Measurements from ENCODE around the gene NUDT16L1. TPM values are rescaled to one million over a fixed set of nuclear protein-coding genes. Genes with fewer than 3 reads are reported as not detected.

The NUDT16L1 gene
- total and polyA plus RNA-seq, 2 of the 4 experiments (the other 2 are of a cell fraction) = 22.9 to 44.3 TPM

GRCh38 chr16:4704491-4704890 lies 11.1 kb downstream of the NUDT16L1 start:
- H4K20me1 ChIP-seq (ENCODE audit: insufficient read depth, low read length) = 0 out of 2 replicates have a peak, but pooled peaks cover 2% of the 10 kb centered on the region
- ATAC-seq (ENCODE audit: low read depth) = no peak
- no peak overlapping the region for H3K4ac ChIP-seq (ENCODE audit: low read depth, low read length)
- POLR2A ChIA-PET (ENCODE audit: unreplicated experiment) = no interaction called here
- intact Hi-C loops (cut with micrococcal nuclease) (no loop called here), dilution Hi-C loops (cut with HindIII; ENCODE audit: low sequenced_read_pairs, unreplicated experiment) (no loop called here), in situ Hi-C loops (cut with MboI; ENCODE audit: low sequenced_read_pairs) (no loop called here)
- no peak for DNase-seq
- H3K14ac ChIP-seq (replicated peaks; ENCODE audit: low read depth, low read length) = no peak overlapping the region
- no peak overlapping the region for H3K27ac ChIP-seq (ENCODE audit: insufficient read depth, low read length)
- no peak overlapping the region for H3K18ac ChIP-seq (ENCODE audit: low read depth, low read length)
- no peak overlapping the region for H4K91ac ChIP-seq (ENCODE audit: insufficient read depth, low read depth, low read length)
- peaks cover 0 to 11% of the 10 kb centered on the region in 2 experiments; a peak in 2 of 4 replicates for H3K79me1 ChIP-seq (ENCODE audit: low read depth in 1 of 2, low read length in 2 of 2)
- no peak overlapping the region for H4K5ac ChIP-seq (ENCODE audit: low read depth, low read length)
- no peak overlapping the region for H2AK9ac ChIP-seq (replicated peaks; ENCODE audit: low read depth, low read length, poor library complexity)
- no peak overlapping the region for H3K23ac ChIP-seq (ENCODE audit: low read depth, low read length)
- WGBS, 2 experiments (ENCODE audit: extremely low coverage in 2 of 2, insufficient read length in 1 of 2) = 100% methylated on average over 2 of the region's 8 CpGs; no CpG with 5 or more reads in 1 of the 2 experiments
- H3K9me1 ChIP-seq (ENCODE audit: insufficient read depth, low read length) = 0 out of 2 replicates have a peak, but pooled peaks cover 3% of the 10 kb centered on the region
- no TSS peak for BruUV-seq (replicated peaks)
- no peaks in the 10 kb centered on the region for H3K9me3 ChIP-seq (ENCODE audit: control insufficient read depth, insufficient read depth, low read length)
- no peak for TF ChIP-seq RFX5 (IDR thresholded peaks at IDR 0.05; ENCODE audit: low read depth, low read length)
- TF ChIP-seq CHD1 (IDR thresholded peaks at IDR 0.05; ENCODE audit: low read depth, low read length) = no peak
- no peak for TF ChIP-seq USF2 (IDR thresholded peaks at IDR 0.05; ENCODE audit: low read depth, low read length)
- no peak overlapping the region for H3K9ac ChIP-seq (ENCODE audit: low read depth, low read length)
- no peak overlapping the region for H2BK5ac ChIP-seq (ENCODE audit: low read depth, low read length, poor library complexity, severe bottlenecking)
- no peaks in the 10 kb centered on the region for H3K4me1 ChIP-seq (ENCODE audit: control insufficient read depth, insufficient read depth, low read length)
- H3K4me3 ChIP-seq (ENCODE audit: insufficient read depth, low read depth, low read length) = no peak overlapping the region
- H2AK5ac ChIP-seq (ENCODE audit: low read depth, low read length) = no peak overlapping the region
- no peak overlapping the region for H3K56ac ChIP-seq (ENCODE audit: extremely low read depth, insufficient read depth, low read length)
- H2BK20ac ChIP-seq (ENCODE audit: low read depth, low read length) = no peak overlapping the region
- H2BK120ac ChIP-seq (ENCODE audit: low read depth, low read length) = no peak overlapping the region
- CTCF ChIA-PET = no interaction called here
- H4K8ac ChIP-seq (ENCODE audit: low read depth in 2 of 2, low read length in 2 of 2) = no peak overlapping the region
- no peak overlapping the region for H2BK15ac ChIP-seq (ENCODE audit: low read depth, low read length)
- no peak overlapping the region for H2AFZ ChIP-seq (replicated peaks; ENCODE audit: low read length, poor library complexity)
- H3K36me3 ChIP-seq (ENCODE audit: control insufficient read depth, insufficient read depth, low read length) = peaks cover 42% of the 10 kb centered on the region
- H3K27me3 ChIP-seq (ENCODE audit: control insufficient read depth, insufficient read depth, low read length) = no peaks in the 10 kb centered on the region
- no peak overlapping the region for H3K4me2 ChIP-seq (ENCODE audit: low read depth, low read length)
